Measurements from ENCODE around the gene PRICKLE1. TPM values are rescaled to one million over a fixed set of nuclear protein-coding genes. Genes with fewer than 3 reads are reported as not detected.

PRICKLE1 gene
- total and polyA plus RNA-seq, 10 of the 15 experiments (the other 5 are each of a cell fraction or from before 2014, with no cell fraction given) = 0.47 to 2.8 (median 0.86) TPM

DNA sequence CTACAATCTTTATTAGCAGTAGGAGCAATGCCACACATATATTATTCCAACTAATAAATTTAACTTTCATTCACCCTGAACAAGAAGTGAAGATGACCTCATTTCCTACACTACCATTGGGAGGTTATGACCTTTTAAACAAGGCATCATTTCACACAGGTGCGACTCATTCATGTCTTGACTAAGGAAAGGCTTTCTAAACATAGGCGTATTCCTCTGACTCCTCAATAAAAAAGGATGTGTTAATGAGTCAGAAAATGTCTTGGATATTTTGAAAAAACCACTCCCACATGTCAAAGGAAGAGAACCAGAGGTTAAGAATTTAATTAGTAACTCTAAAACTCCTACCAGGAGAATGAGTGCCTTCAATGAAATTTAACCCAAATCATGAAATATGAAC lies 115.2 kb downstream of the PRICKLE1 start:
- Histone ChIP-seq H3K4me2 (ENCODE audit: control insufficient read depth, insufficient read depth) (no peak overlapping the region), H3K9me3 (replicated peaks; ENCODE audit: control insufficient read depth, insufficient read depth, low read length) (no peaks in the 10 kb centered on the region), H3K4me1 (ENCODE audit: control insufficient read depth, insufficient read depth, low read length) (peaks cover 27% of the 10 kb centered on the region), H3K27me3 (replicated peaks in 1 of 2; ENCODE audit: control insufficient read depth in 2 of 2, insufficient read depth in 2 of 2, low read length in 1 of 2) (no peaks in the 10 kb centered on the region), H3K9ac (ENCODE audit: control insufficient read depth, insufficient read depth, low read length) (no peak overlapping the region), H3K4me3 (no peak overlapping the region), H4K20me1 (ENCODE audit: control insufficient read depth, insufficient read depth) (no peaks in the 10 kb centered on the region), H3K79me2 (ENCODE audit: control insufficient read depth, insufficient read depth, low read length) (no peaks in the 10 kb centered on the region), H2AFZ (ENCODE audit: control insufficient read depth, low read depth, low read length) (no peak overlapping the region; the same call in 1 of the 2 replicates), H3K27ac (ENCODE audit: control insufficient read depth, insufficient read depth) (no peak overlapping the region), H3K36me3 (ENCODE audit: control insufficient read depth in 2 of 2, insufficient read depth in 2 of 2, low read length in 1 of 2) (no peaks in the 10 kb centered on the region)
- FAIRE-seq (no peak), ATAC-seq (peak; percentile 13; the same call in 1 of the 3 replicates), DNase-seq (ENCODE audit: low read depth, low spot score) (no peak)
- 50% methylated on average over 2 of the region's 2 CpGs for WGBS (ENCODE audit: insufficient coverage, insufficient replicate concordance, low lambda C conversion rate, missing lambda C conversion rate)
- POLR2A ChIA-PET = no interaction called here
- TF ChIP-seq NFIC (IDR thresholded peaks at IDR 0.05; ENCODE audit: low read depth, low read length) (peak; percentile 31; the same call in 1 of the 2 replicates), CHD4 (IDR thresholded peaks at IDR 0.05) (no peak), RUNX3 (IDR thresholded peaks at IDR 0.05; ENCODE audit: low read length) (no peak), NKRF (conservative IDR thresholded peaks at IDR 0.05) (no peak), JUNB (IDR thresholded peaks at IDR 0.05) (peak; percentile 42; the same call in 1 of the 2 replicates), SMAD5 (IDR thresholded peaks at IDR 0.05; ENCODE audit: low read depth) (no peak), CREB1 (IDR thresholded peaks at IDR 0.05; ENCODE audit: low read depth) (0 out of 2 replicates have a peak, but pooled peaks have one; percentile 12), EED (IDR thresholded peaks at IDR 0.05; ENCODE audit: low read depth) (peak; percentile 40; the same call in 1 of the 2 replicates), NBN (IDR thresholded peaks at IDR 0.05) (no peak), NR2F1 (conservative IDR thresholded peaks at IDR 0.05) (peak; percentile 51)
- RAD21 ChIA-PET (ENCODE audit: unreplicated experiment) = no interaction called here
- BruUV-seq (replicated peaks) = no TSS peak
- in situ Hi-C loops (cut with MboI) = no loop called here
- intact Hi-C loops (cut with micrococcal nuclease; ENCODE audit: unreplicated experiment) = no loop called here
- CTCF ChIA-PET = interaction anchor here (1.6 to 11.4 kb wide), 2 partner anchors 8 to 102 kb away, joined by 7 to 87 read pairs; no protein-coding TSS in a partner anchor
- SMC1A ChIA-PET (ENCODE audit: uncharacterized antibody, unreplicated experiment) = interaction anchor here (1.1 kb wide), 1 partner anchor 8 kb away, joined by 4 read pairs; no protein-coding TSS in a partner anchor

Measured in GM12878 (cell line).